Prostate gland (tissue), 2 donors: ENCODE data around the gene SPTA1.

Source experiments
- POLR2A ChIP-seq: fragments of 450-650 bp; IDR thresholded peaks from one replicate; pipeline ENCODE4 v1.6.1; 2016; ENCODE audit warnings: antibody characterized with exemption, mild to moderate bottlenecking
- POLR2AphosphoS5 ChIP-seq: sonication (generic); formaldehyde crosslinking; IDR thresholded peaks from one replicate; pipeline ENCODE4 v1.6.1; 2017; ENCODE audit warnings: antibody characterized with exemption
- TF ChIP-seq, protein P1 (sequence below), 4 experiments: fragments of 200-600 bp in 2 of 4; fragments of 450-650 bp in 2 of 4; sonication (generic) in 2 of 4; IDR thresholded peaks; 1 replicate in 3 of 4; 2 replicates in 1 of 4; pipeline ENCODE4 v1.5.1; 2016 to 2019; ENCODE audit warnings: antibody characterized with exemption in 4 of 4, mild to moderate bottlenecking in 2 of 4, moderate library complexity in 2 of 4

- no peak for TF ChIP-seq POLR2AphosphoS5
- TF ChIP-seq, protein P1, sequence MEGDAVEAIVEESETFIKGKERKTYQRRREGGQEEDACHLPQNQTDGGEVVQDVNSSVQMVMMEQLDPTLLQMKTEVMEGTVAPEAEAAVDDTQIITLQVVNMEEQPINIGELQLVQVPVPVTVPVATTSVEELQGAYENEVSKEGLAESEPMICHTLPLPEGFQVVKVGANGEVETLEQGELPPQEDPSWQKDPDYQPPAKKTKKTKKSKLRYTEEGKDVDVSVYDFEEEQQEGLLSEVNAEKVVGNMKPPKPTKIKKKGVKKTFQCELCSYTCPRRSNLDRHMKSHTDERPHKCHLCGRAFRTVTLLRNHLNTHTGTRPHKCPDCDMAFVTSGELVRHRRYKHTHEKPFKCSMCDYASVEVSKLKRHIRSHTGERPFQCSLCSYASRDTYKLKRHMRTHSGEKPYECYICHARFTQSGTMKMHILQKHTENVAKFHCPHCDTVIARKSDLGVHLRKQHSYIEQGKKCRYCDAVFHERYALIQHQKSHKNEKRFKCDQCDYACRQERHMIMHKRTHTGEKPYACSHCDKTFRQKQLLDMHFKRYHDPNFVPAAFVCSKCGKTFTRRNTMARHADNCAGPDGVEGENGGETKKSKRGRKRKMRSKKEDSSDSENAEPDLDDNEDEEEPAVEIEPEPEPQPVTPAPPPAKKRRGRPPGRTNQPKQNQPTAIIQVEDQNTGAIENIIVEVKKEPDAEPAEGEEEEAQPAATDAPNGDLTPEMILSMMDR (IDR thresholded peaks at IDR 0.05) = no peak
- TF ChIP-seq POLR2A = no peak
Measured at GRCh38 chr1:158689875-158690274, 3.4 kb upstream of the SPTA1 start.
